Dermis blood vessel endothelial cell (primary cell): ENCODE results near the gene C3orf62. TPM values are rescaled to one million over a fixed set of nuclear protein-coding genes. Genes with fewer than 3 reads are reported as not detected.

Source experiments
- total RNA-seq: library from RNA; depleted of rRNA; stranded (reverse); fragments of >200 nt; gene quantifications from 2 replicates; pipeline ENCODE4 v1.2.3, GENCODE V29; 2014

The C3orf62 gene
- total RNA-seq, 1 donor from 2014 or later, result 1.4 TPM

Other genes starting within 250 kb of the C3orf62 start
- gene IMPDH2, start 247.8 kb downstream of the C3orf62 start, total RNA-seq, result 145 and 226 TPM in 2 replicates
- 62.0 and 110 TPM in 2 replicates for gene QRICH1, start 183.2 kb downstream of the C3orf62 start, total RNA-seq
- gene QARS1, start 172.5 kb downstream of the C3orf62 start, total RNA-seq, result 485 and 565 TPM in 2 replicates
- gene USP19, start 156.4 kb downstream of the C3orf62 start, total RNA-seq, result 50.2 and 58.4 TPM in 2 replicates
- 995 and 1,289 TPM in 2 replicates for gene LAMB2, start 144.2 kb downstream of the C3orf62 start, total RNA-seq
- gene CCDC71, start 110.9 kb downstream of the C3orf62 start, total RNA-seq, result 22.0 and 25.9 TPM in 2 replicates
- 76.8 and 90.4 TPM in 2 replicates for gene KLHDC8B, start 105.6 kb downstream of the C3orf62 start, total RNA-seq
- 28.8 and 29.7 TPM in 2 replicates for gene USP4, start 62.8 kb upstream of the C3orf62 start, total RNA-seq
- 434 and 439 TPM in 2 replicates for gene GPX1, start 81.1 kb upstream of the C3orf62 start, total RNA-seq
- gene RHOA, start 134.7 kb upstream of the C3orf62 start, total RNA-seq, result 657 and 682 TPM in 2 replicates
- gene TCTA, start 135.2 kb upstream of the C3orf62 start, total RNA-seq, result 24.2 and 24.8 TPM in 2 replicates
- 0.28 and 0.68 TPM in 2 replicates for gene AMT, start 145.2 kb upstream of the C3orf62 start, total RNA-seq
- gene NICN1, start 152.1 kb upstream of the C3orf62 start, total RNA-seq, result 7.3 and 8.7 TPM in 2 replicates
- 44.1 and 76.9 TPM in 2 replicates for gene DAG1, start 193.0 kb upstream of the C3orf62 start, total RNA-seq